HG03460 (cell line): ENCODE results near the gene UBALD1.

Experiments used
- ATAC-seq: cut with Tn5 transposase; IDR thresholded peaks from one replicate; pipeline ENCODE4 v1.9.1; 2021; ENCODE audit not compliant: unreplicated experiment

The UBALD1 gene

DNA sequence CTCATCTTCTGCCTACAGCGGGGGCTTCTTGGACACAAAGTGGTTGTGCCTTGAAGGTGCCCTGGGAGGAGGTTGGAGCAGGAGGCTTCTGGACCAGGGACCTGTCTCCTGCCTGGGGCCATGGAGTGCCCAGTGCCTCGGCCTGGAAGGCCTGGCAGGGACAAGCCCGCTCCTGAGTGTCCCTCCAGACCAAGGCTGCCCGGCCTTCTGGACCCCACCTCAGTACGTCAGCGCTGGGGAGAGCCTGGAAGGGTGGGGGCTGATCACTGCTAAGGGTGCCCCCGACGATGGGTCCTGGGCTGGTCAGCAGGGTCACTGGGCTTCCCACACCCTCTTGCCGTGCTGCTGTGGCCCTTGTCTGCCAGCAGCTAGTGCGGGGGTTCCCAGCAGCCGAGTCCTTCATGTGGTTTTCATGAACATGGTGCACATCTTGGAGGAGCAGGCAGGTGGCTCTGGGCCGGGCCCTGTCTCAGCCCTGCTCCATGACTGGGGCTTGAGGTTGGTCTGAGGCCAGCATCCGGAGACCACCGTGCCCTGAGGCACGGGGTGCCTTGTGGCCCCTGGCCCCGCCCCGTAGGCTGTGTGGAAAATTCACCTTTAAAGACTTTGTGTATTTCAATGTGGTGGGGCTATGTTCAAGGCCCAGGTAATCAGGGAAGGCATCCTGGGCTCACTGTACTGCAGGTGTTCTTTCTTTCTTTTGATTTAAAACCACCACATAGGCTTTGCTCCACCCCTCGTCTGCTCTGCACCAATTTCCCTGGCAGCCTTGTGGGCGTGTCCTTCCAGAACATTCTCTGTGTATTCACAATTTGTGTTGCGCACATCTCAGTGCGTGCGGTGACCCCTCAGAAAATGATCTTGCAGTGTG lies 32.3 kb upstream of the UBALD1 start:
- no peak for ATAC-seq

DNA sequence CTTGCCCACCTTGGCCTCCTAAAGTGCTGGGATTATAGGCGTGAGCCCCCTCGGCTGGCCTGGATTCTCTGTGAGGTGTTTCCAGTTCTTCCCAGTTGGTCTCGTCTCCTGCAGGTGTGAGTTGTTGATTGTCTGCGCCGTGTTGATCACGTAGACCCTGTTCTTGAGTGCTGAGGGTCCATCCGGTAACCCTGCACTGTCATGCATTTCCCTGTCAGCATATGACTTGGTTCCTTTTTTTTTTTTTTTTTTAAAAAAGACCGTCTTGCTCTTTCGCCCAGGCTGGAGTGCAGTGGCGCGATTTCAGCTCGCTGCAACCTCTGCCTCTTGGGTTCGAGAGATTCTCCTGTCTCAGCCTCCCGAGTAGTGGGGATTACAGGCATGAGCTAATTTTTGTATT lies 27.2 kb upstream of the UBALD1 start:
- ATAC-seq: no peak

- no peak for ATAC-seq
These were observed 26.6 kb upstream of the UBALD1 start for GRCh38 chr16:4641306-4641687.

GRCh38 chr16:4640572-4641305 lies 26.1 kb upstream of the UBALD1 start:
- no peak for ATAC-seq

GRCh38 chr16:4639899-4640509 lies 25.3 kb upstream of the UBALD1 start:
- no peak for ATAC-seq

GRCh38 chr16:4637501-4638166 lies 22.9 kb upstream of the UBALD1 start:
- no peak for ATAC-seq

DNA sequence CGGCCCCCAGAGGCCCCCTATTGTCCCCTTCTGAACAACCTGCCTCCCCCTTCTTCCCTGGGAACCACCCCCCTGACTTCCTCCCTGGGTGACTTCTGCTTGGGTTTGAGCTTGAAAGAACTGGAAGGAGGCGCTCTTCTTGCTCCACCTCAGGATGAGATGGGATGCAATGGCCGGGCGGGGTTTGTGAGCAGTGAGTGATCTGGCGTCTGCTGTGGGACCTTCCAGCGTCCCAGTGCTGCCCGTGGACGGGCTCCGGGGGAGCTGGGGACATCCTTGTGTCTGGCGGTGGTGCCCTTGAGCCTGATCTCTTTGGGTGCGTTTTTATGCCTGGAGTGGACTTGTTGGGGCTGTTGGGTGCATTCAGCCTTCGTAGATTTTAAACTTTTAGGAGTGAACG lies 21.5 kb upstream of the UBALD1 start:
- ATAC-seq: no peak

GRCh38 chr16:4634768-4635167 lies 20.1 kb upstream of the UBALD1 start:
- no peak for ATAC-seq

- no peak for ATAC-seq
These were observed 19.4 kb upstream of the UBALD1 start for GRCh38 chr16:4633910-4634635.

GRCh38 chr16:4631444-4631843 lies 16.8 kb upstream of the UBALD1 start:
- no peak for ATAC-seq

DNA sequence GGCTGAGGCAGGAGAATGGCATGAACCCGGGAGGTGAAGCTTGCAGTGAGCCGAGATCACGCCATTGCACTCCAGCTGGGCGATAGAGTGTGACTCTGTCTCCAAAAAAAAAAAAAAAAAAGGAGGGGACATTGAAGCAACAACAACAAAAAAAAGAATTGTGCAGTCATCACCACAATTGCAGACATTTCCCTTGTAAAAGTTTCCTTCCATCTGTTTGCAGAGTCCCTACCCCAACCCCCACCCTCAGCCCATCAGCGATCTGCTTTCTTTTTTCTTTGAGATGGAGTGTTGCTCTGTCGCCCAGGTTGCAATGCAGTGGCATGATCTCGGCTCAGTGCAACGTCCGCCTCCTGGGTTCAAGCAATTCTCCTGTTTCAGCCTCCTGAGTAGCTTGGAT lies 13.6 kb upstream of the UBALD1 start:
- ATAC-seq: no peak

GRCh38 chr16:4626396-4626795 lies 11.7 kb upstream of the UBALD1 start:
- no peak for ATAC-seq

- ATAC-seq: no peak
These were observed 11.0 kb upstream of the UBALD1 start for GRCh38 chr16:4625560-4626159.

GRCh38 chr16:4624827-4625559 lies 10.3 kb upstream of the UBALD1 start:
- peak; percentile 49 for ATAC-seq

- ATAC-seq: peak; percentile 68
These were observed 9.5 kb upstream of the UBALD1 start, which contains the start of gene MGRN1 for GRCh38 chr16:4624015-4624826. Gene MGRN1 (plus strand): TSS chr16:4624826. CDS start chr16:4624961, 135 bp downstream.

DNA sequence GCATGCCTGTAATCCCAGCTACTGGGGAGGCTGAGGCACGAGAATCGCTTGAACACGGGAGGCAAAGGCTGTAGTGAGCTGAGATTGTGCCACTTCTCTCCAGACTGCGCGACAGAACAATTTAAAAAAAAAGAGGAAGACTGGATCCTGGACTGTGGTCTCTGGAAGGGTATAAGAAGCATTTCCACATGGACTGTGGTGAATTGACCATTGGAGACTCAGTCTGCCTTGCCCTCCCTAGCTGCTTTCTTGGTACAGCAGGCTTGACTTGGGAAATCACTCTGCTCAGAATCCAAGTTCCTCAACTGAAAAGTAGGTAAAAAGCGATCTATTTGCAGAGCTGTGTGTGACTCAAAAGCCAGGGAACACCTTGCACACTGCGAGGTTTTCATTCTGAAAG lies 8.9 kb upstream of the UBALD1 start:
- ATAC-seq: no peak

DNA sequence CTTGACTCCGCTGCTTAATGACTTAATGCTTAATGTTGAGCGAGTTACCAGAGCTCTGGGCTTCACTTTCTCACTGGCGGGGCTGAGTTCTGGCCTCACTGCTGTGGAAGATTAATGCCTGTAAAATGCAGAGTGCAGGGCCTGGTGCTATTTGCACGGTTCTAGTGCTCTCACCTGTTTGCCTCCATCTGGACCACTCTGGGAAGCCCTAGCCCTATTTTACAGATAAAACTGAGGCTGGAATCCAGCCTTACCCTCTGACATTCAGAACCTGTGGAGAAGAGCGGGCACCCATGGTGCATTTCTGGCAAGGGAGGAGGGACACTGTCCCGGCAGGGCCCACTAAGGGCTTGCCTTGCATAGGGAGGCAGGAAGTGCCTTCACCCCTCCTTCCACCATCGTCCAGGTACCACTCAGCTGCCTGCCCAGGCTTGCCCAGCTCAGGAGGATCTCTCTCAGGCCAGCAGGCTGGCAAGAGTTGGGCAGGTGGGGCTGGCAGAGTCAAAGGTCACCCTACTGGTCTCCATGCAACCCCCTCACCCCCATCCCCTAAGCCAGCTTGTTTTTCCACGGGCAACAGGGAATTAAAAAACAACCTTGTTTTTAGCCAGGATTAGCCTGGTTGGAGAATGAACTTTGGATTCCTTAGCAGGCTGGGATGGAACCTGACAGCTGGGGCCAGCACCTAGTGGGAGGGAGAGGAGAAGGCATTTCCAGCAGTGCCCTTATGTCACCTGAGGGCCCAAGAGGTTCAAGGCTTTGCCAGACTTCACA lies 4.1 kb upstream of the UBALD1 start:
- ATAC-seq: no peak

- ATAC-seq: no peak
These were observed 3.2 kb upstream of the UBALD1 start for GRCh38 chr16:4617880-4618279.
